22Rv1 (cell line): ENCODE data around the gene SKIC8.

Source experiments
- ZFX ChIP-seq: fragments of 450-650 bp; IDR thresholded peaks from 2 replicates; pipeline ENCODE4 v1.6.1; 2017; ENCODE audit warnings: antibody characterized with exemption, borderline replicate concordance
- TF ChIP-seq, protein P1 (sequence below): fragments of 450-650 bp; IDR thresholded peaks from 2 replicates; pipeline ENCODE4 v1.5.1; 2017; ENCODE audit warnings: mild to moderate bottlenecking

DNA sequence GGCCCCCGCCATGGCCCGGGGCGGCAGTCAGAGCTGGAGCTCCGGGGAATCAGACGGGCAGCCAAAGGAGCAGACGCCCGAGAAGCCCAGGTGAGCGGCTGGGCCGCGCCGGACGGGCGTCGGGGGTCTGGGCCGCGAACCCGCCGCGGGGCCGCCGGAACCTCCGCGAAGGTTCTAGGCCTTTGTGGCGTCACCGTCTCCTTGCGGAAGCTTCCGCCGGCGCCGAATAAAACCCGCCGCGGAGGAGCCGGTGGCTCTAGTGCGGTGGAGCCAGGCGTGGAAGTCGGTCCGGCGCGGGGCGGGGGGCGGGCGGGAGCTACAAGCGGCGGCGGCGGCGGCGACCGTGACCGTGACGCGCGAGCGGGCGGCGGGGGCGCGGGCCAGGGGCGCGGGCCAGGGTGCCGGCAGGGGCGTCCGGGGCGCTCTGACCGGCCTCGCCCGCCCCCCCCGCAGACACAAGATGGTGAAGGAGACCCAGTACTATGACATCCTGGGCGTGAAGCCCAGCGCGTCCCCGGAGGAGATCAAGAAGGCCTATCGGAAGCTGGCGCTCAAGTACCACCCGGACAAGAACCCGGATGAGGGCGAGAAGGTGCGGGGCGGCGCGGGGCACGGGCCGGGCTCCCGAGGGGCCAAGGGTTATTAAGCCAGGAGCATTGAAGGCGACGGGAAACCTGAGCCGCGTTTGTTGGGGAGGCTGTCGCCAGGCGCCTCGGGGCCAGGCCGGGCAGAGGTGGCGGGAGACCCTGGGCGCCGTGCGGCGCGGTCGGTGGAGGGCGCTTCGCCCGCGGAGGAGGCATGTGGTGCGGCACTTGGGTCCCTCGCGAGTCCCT lies 34.9 kb downstream of the SKIC8 start, which contains the start of gene DNAJA4:
- TF ChIP-seq, protein P1, sequence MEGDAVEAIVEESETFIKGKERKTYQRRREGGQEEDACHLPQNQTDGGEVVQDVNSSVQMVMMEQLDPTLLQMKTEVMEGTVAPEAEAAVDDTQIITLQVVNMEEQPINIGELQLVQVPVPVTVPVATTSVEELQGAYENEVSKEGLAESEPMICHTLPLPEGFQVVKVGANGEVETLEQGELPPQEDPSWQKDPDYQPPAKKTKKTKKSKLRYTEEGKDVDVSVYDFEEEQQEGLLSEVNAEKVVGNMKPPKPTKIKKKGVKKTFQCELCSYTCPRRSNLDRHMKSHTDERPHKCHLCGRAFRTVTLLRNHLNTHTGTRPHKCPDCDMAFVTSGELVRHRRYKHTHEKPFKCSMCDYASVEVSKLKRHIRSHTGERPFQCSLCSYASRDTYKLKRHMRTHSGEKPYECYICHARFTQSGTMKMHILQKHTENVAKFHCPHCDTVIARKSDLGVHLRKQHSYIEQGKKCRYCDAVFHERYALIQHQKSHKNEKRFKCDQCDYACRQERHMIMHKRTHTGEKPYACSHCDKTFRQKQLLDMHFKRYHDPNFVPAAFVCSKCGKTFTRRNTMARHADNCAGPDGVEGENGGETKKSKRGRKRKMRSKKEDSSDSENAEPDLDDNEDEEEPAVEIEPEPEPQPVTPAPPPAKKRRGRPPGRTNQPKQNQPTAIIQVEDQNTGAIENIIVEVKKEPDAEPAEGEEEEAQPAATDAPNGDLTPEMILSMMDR: peak; percentile 48
- no peak for TF ChIP-seq ZFX
